ENCODE results near the gene FIGNL2.
"Not testable (repeated sequence)": the region's sequence is repeated elsewhere in the genome, so short reads cannot be mapped to it uniquely, and the experiment has no call there.

The FIGNL2 gene

DNA sequence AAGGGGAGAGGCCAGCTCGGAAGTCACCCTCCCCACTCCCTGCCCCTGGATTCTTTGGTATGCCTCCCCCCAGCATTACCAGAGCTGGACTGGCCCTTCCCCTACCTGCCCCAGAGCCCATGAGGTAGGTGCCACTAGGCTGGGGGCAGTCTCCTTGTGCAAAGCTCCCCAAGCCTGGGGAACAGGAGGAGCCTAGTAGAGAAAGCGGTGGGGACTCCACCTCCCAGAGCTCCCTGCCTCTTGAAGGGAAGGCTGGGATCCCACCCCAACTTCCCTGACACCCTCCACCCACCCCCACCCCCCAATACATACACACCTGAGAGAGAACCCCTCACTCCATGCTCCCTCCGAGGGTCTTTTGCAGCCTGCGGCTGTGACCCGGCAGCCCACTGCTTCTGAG lies 30.4 kb downstream of the FIGNL2 start:
- DNase-seq (ENCODE audit: low read depth in 1 of 2, low spot score in 1 of 2) = no peak

DNA sequence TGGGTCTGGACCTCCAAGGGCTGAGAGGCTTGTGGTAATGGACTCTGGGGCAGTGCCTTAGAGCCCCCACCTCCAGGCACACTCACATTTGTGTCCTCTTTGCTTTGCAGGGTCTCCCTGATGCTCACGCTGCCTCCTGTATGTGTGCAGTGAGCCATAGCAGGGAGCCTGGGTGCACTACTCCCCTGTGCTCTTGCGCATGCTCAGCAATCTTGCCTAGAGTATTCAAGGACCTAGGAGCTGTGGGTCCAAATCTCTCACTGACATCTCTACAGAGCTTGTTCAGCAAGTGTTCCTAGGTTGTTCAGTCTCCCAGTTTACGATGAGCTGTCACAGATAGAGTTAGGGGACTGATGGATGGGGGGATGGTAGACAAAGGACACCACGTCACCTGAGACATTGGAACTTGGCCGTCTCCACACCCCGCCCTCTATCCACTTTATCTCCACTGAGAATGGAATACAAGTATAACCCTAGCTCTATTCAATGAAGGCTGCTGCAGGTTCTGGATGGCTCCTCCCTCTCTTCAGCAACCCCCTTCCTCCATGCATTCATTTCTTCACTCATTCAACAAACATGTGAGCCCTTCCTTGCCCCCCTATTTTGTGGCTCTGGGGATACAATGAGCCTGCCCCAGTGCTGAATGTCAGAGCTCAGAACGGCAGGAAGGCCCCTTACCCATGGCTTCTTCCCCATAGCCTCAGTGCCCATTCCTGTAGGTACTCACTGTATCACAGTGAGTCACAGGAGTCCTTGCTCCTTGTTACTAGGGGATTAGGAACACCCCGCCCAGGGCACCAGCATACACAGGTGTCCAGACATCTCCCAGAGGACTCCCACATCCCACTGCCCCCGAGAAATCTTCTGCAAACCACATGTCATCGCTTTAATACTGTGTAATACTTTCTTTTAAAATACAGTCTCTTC lies 31.2 kb downstream of the FIGNL2 start:
- DNase-seq (ENCODE audit: low read depth in 1 of 2, low spot score in 1 of 2) = no peak

DNA sequence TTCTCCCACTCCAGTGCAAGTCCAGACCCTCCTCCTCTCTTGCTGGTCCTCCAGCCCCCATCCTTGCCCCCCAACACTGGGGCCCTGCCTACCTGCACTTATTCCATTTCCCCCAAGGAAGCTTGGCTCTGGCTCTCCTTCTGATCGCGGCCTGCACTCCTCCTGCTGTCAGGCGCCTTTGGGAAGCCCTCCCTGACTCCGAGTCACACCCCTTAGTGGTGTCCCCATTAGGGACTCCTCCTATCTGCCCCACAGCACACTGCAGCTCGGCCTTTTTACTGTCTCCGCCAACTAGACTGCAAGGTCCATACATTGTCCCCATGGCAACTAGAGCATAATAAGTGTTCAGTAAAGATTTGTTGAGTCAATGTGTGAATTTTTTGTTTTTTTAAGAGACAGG lies 32.9 kb downstream of the FIGNL2 start:
- no peak for DNase-seq (ENCODE audit: low read depth in 1 of 2, low spot score in 1 of 2)

DNA sequence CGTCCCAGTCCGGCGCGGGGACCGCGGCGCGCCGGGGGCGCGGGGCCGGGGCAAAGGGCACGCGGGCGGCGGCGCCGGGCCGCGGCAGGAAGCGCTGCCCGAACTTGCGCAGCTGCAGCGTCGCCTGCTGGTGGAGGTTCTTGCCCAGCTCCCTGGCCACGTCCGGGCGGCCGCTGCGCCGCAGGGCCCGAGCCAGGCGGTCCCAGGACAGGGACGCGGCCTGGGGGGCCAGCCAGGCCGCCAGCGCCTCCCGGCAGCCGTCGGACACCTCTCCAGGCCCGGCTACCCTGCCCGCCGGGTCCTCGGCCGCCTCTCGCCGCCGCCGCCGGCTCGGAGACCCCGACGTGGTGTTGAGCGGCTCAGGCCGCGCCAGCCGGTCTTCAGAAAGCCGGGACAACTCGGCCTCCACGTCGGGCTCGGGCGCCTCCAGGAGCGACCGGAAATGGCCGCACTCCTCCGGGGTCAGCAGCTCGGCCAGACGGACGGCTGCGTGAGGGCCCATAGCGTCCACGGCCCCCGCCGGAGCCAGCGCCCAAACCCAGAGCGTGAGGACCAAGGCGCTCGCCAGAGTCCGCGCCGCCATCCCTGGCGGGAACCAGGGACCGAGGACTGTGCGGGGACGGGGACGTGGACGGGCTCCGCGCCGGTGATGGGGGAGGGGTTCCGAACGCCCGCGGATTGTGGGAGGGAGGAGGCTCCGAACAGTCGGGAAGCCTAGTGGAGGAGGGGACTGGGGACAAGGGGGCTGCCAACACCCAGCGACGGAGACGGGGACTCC lies 34.0 kb downstream of the FIGNL2 start:
- DNase-seq (ENCODE audit: low read depth in 1 of 2, low spot score in 1 of 2) = peak; percentile 46

DNA sequence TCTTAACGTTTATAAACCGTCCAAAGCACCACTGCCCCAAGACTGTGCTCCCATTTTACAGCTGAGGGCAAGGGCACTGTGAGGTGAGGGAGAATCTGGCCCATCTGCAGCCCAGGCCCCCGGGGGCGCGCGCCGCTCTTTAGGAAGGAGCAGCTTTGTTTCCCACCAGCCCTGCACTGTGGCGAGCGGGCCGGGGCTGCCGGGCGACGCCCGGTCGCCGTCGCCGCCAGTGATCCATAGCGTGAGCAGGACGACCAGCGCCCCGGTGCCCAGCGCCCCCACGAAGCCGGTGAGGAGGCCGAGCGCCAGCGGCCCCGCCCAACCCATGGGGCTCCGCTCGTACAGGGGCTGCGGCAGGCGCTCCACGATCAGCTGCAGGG lies 34.6 kb downstream of the FIGNL2 start:
- DNase-seq (ENCODE audit: low read depth in 1 of 2, low spot score in 1 of 2) = no peak

DNA sequence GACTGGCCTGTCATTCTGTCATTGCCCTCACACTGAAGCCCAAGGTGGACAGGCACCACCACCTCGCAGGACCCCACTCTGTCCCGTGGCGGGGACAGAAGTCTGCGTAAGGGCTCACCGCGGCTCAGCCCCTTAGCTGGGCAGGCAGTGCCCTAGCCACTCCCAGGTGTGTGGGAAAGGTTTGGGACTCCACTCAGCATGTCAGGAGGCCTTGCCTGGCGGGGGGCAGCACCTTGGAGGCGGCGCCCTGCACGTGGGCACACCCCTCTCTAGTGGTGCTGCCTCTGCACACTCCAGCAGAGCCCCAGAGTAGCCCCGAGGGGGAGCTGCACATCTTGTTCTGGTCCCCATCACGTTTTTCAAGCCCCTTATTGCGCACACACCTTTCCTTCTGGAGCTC lies 35.6 kb downstream of the FIGNL2 start:
- DNase-seq (ENCODE audit: low read depth in 1 of 2, low spot score in 1 of 2) = no peak

DNA sequence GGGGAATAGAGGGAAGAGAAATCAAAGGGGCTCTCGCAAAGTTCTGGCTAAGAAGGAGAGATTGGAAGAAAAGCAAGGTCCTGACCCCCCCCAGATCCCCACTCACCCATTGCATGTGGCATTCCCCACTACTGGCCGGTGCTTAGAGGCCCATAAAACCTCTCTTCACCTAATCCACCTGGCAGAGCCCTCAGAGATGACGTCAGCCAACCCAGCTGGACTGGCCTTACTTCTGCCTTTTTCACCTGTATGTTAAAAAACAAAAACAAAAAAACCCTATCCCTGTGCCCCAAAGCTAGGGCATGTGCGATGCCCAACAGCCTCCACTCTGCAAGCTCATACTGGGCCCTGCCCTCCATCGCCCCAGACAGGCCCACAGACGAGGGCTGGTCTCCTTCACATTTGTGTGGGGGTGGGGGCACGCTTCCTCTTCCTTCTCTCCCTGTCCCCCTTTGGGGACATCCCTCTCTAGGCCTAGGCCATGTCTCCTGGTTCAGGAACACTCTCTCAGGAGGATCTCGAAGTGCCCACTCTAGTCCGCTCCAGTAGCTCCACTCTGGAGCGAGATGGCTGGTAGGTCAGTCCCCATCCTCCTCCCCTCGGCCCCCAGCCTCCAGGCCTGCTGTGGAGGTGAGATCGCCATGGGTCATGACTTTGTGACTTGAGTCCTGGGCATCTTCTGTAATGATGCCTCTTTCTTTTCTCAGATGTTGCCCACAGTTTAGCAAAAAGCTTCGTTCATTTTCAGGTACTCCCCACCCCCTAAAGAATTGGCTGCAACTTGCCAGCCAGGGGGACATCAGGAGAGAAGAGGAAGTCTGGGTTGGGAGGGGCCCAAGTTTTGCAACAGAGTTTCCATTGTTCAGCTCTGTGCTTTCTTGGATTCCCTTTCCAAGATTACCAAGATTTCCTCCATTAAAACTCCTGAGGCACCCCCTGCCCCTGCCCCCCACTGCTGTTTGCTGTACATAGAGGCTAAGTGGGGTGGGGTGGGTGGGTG lies 37.0 kb downstream of the FIGNL2 start:
- no peak for DNase-seq (ENCODE audit: low read depth in 1 of 2, low spot score in 1 of 2)

DNA sequence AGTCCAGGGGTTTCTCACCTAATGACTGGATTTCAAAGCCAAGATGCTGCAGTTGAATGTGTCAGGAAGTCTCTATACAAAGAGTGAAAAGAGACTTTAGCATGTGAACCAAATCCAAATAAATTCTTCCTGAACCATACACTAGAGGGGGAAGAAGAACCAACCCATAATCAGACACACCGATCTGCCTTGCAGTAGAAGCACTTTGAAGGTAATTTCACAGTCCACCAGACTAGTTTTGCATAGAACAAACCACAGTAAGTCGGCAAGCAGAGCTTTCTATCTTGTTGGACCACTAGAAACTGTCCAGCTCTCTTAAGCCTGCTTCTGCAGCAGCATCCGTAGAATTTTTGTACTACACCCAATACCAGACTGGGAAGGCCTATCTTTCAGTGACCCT lies 39.3 kb downstream of the FIGNL2 start:
- no peak for DNase-seq (ENCODE audit: low read depth in 1 of 2, low spot score in 1 of 2)

DNA sequence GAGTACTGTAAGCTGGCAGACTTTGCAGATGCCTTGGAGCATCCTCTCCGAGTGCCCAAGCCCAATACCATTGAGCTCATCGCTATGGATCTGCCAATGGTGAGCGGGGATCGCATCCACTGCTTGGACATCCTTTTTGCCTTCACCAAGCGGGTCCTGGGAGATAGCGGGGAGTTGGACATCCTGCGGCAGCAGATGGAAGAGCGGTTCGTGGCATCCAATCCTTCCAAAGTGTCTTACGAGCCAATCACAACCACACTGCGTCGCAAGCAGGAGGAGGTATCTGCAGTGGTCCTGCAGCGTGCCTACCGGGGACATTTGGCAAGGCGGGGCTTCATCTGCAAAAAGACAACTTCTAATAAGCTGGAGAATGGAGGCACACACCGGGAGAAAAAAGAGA lies 41.6 kb downstream of the FIGNL2 start:
- DNase-seq (ENCODE audit: low read depth in 1 of 2, low spot score in 1 of 2) = no peak

DNA sequence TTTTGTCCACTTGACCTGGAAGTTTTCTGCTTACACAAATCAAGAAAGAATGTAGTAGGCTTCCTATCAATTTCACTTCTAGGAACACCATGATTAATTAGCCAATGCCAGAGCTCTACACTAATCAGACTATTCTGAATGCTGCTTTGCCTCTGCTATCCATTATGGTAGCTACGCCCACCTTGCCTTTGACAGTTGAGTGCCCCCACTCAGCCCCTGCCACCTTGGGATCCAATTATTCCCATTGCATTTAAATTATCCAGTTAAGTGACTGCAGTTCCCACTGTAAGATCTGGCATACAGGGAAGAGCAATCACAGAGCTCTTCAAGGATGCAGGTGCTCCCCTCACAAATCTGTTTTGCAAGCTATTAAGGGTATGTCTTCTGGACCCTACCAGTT lies 47.5 kb downstream of the FIGNL2 start:
- DNase-seq (ENCODE audit: low read depth in 1 of 2, low spot score in 1 of 2) = no peak

DNA sequence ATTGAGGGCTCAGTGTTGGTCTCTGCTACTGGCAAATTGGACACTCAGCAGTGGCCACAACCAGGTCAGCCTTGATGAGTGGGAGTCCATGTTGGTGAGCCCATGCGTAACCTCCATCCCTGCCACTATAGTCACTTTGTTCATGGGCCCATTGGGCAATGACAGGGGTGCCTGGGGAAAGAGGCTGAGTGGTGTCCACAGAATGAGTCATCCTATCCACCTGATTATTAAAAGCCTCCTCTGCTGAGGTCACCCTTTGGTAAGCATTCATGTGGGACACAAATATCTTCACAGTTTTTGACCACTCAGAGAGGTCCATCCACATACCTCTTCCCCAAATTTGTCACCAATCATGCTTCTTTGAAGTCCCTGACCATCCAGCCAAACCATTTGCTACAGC lies 50.0 kb downstream of the FIGNL2 start:
- no peak for DNase-seq (ENCODE audit: low read depth in 1 of 2, low spot score in 1 of 2)

DNA sequence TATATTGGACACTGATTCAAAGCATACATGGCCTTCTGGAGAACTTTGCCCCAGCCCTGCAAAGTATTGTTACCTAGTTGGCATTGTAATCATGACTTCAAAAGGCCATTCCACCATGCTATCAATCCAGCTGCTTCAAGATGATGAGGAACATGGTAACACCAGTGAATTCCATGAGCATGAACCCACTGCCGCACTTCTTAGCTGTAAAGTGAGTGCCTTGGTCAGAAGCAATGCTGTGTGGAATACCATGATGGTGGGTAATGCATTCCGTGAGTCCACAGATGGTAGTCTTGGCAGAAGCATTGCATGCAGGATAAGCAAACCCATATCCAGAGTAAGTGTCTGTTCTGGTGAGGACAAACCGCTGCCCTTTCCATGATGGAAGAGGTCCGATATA lies 50.5 kb downstream of the FIGNL2 start:
- not testable (repeated sequence) for DNase-seq (ENCODE audit: low read depth in 1 of 2, low spot score in 1 of 2)

DNA sequence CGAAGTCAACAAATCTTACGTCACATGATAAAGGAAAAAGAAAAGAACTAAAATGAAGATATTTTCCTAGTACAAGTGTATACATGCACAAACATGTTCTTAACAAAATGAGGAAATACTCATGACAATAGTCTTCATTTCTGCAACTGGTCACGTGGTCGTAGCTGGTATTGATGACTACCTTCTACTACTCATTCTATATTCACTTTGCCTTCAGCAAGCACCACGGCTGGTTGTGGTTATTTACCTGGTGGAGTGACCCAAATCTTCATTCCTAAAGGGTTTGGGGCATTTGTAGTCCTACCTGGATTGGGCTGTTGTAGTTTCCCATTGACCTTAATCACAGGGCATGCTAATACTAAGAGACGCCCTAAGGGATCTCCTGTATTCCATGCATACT lies 51.2 kb downstream of the FIGNL2 start:
- DNase-seq (ENCODE audit: low read depth in 1 of 2, low spot score in 1 of 2) = no peak

DNA sequence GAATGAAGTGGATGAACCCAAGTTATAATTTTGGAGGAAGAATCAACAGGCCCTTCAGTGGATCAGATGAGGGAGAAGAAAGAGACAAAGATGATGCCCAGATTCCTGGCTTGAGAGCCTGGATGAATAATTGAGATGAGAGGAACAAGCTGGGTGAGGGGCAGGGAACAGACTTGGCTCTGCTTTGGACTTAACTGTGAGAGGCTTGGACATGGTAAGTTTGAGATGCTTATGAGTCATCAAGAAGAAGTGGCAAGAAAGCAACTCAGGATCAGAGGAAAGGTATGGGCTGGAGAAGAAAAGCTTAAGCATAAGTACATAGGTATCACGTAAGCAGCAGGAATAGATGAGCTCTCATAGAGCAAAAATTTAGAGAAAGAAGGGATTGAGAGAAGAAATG lies 55.3 kb downstream of the FIGNL2 start:
- no peak for DNase-seq (ENCODE audit: low read depth in 1 of 2, low spot score in 1 of 2)

DNA sequence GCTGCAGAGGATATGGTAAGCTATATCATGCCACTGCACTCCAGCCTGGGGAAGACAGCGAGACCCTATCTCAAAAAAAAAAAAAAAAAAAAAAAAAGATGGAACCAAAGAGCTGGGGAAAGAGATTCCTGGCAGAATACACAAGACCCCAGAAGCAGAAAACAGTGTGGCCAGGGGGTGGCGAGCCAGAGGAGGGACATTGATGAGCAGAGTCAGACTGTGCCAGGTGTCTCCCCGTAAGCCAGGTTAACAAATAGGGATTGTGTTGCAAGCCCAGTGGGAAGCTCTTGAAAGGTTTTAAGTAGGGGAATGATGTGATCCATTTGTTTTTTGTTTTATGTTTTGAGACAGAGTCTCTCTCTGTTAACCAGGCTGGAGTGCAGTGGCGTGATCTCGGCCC lies 56.1 kb downstream of the FIGNL2 start:
- no peak for DNase-seq (ENCODE audit: low read depth in 1 of 2, low spot score in 1 of 2)

DNA sequence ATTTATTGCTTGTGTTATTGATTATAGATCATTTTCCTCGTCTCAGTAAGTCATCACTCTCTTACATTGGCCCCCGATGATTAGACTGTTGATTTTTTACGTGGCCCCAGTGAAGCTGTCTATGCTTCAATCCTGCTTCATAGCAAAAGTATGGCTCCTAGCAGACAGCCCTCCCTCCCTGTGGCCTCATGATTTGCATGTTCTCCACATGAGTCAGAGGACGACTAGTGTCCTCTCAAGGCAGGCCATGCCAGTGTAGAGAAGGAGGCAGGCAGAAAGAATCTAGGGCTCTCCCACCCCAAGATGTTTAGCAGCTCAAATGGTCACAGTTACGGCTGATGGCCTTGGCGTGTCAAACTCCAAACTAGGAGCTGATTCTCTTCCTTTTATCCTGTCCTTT lies 59.6 kb downstream of the FIGNL2 start:
- DNase-seq (ENCODE audit: low read depth in 1 of 2, low spot score in 1 of 2) = no peak

DNA sequence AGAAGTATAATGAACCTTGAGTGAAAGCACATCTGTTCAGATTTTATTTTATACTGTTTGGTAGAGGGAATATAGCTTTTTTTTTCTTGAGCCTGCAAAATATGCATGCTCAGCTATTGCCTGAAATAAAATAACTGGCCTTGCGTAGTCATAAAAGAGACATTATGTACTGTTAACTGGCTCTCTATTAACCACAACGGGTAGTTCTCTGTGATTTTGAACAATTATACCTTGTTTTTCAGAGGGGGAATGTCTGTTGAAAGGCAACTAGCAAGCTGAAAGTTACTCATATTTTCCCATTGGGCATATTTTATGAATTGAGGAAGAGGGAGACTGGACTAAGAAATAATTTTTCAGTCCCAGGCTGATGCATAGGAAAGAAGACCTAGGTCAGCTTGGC lies 62.6 kb downstream of the FIGNL2 start:
- DNase-seq (ENCODE audit: low read depth in 1 of 2, low spot score in 1 of 2) = no peak

DNA sequence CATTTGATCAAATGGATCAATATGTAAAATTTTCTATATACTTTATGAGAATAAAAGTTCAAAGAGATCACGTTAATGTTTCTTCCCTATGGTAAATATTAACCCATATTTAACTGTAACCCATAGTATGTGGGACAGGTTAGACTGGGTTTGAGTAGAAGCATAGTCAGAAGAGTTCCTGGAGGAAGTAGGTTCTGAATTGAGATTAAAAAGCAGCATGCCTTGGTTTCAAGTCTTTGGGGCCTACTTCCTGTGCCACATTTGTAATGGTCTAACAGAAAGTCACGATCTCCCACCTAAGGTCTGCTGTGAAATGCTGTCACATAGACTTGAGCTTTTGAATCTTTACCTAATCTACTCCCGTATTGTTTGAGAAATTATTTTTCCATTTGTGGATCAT lies 63.8 kb downstream of the FIGNL2 start:
- DNase-seq (ENCODE audit: low read depth in 1 of 2, low spot score in 1 of 2) = no peak

DNA sequence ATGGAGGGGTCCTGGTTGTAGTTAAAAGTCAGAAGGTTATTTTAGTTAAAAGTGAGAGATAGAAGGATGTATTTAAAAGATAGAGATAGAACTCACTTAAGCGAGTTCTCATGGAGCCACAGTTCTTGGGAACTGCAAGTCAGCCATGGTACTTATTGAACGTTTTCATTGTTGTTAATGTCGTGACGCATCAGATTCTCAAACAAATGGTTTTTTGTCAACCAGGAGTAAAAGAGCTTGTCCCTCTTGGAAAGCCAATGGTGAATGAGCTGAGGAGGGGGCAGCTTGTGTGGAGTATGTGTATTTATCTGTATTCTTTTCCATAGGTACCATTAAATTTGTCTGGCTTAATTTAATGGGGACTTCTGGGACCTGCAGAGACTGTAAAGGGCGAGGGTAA lies 68.6 kb downstream of the FIGNL2 start:
- DNase-seq (ENCODE audit: low read depth in 1 of 2, low spot score in 1 of 2) = no peak

DNA sequence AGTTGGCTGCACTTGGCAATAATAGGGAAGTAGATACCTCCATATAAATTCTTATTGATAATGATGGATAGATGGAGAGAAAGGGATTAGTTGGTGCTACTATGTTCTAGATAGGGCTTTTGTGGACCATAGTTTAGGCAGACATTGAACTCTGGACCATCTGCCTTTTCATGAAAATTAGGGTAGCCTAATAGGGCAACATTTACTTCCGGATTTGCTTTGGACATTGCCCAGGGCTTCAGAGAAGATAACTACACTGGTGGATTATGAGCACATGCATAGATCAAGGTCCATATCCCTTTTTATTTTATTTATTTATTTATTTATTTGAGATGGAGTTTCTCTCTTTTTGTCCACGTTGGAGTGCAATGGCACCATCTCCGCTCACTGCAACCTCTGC lies 70.5 kb downstream of the FIGNL2 start:
- no peak for DNase-seq (ENCODE audit: low read depth in 1 of 2, low spot score in 1 of 2)

DNA sequence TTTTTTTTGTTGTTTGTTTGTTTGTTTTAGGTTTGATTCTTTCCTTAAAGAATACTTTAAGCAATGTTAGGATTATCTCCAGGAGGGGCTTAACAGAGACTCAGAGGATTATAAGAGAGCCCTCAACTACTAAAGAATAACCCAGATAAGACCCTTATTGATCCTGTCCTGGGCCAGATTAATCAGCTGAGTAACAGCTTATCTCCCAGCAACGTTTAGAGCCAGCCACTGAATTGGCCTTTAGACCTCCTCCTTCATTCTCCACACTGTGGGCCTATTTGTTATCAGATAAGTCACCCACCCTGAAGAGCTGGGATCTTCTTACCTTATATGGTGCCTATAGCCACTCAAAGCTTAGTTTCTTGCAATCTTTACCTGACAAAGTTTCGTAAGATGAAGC lies 71.1 kb downstream of the FIGNL2 start:
- no peak for DNase-seq (ENCODE audit: low read depth in 1 of 2, low spot score in 1 of 2)
